Natural killer cell (primary cell): ENCODE results near the gene HSPG2. TPM values are rescaled to one million over a fixed set of nuclear protein-coding genes. Genes with fewer than 3 reads are reported as not detected.

Experiments used
- ATAC-seq, 3 donors: fragments of 150-1000 bp in 2 of 3; fragments of 200-7000 bp in 1 of 3; cut with Tn5 transposase; 1 replicate in 1 of 3; 2 replicates in 2 of 3; pipeline ENCODE4 v1.10.0; 2021; ENCODE audit warnings: mild to moderate bottlenecking in 2 of 3, moderate library complexity in 2 of 3
- DNase-seq, 2 donors: peaks; one replicate each; pipeline versions ENCODE4 v3.0.0 to v3.0.0-alpha.2; 2013 to 2021; ENCODE audit warnings: mixed read lengths in 1 of 2
- H3K27ac ChIP-seq: one replicate; pipeline ENCODE4 v1.5.1; 2013; ENCODE audit warnings: mild to moderate bottlenecking, low read length
- H3K27me3 ChIP-seq: one replicate; pipeline ENCODE4 v1.6.1; 2013; ENCODE audit warnings: low read length; ENCODE audit not compliant: control insufficient read depth, insufficient read depth
- H3K36me3 ChIP-seq: one replicate; pipeline ENCODE4 v1.6.1; 2013; ENCODE audit warnings: low read length; ENCODE audit not compliant: control insufficient read depth, insufficient read depth
- H3K4me1 ChIP-seq: one replicate; pipeline ENCODE4 v1.6.1; 2013; ENCODE audit warnings: low read length; ENCODE audit not compliant: control insufficient read depth, insufficient read depth
- H3K4me3 ChIP-seq: one replicate; pipeline ENCODE4 v1.5.1; 2013; ENCODE audit warnings: low read length
- H3K9me3 ChIP-seq: one replicate; pipeline ENCODE4 v1.6.1; 2013; ENCODE audit warnings: low read length; ENCODE audit not compliant: control insufficient read depth, insufficient read depth
- H3K27ac Mint-ChIP-seq, 2 donors: one replicate each; pipeline ENCODE4 v1.8.0; 2022; ENCODE audit warnings: mild to moderate bottlenecking in 2 of 2, mixed read lengths in 2 of 2, moderate library complexity in 1 of 2
- H3K27me3 Mint-ChIP-seq, 2 donors: one replicate each; pipeline ENCODE4 v1.8.0; 2022; ENCODE audit warnings: low read depth in 2 of 2, mixed read lengths in 2 of 2
- H3K36me3 Mint-ChIP-seq: one replicate; pipeline ENCODE4 v1.8.0; 2022; ENCODE audit warnings: mixed read lengths
- H3K4me1 Mint-ChIP-seq, 2 donors: one replicate each; pipeline ENCODE4 v1.8.0; 2022; ENCODE audit warnings: mixed read lengths in 2 of 2
- H3K4me3 Mint-ChIP-seq: one replicate; pipeline ENCODE4 v1.8.0; 2022; ENCODE audit warnings: mild to moderate bottlenecking, moderate library complexity, mixed read lengths
- H3K9me3 Mint-ChIP-seq, 2 donors: one replicate each; pipeline ENCODE4 v1.8.0; 2022; ENCODE audit warnings: mixed read lengths in 2 of 2
- CTCF ChIP-seq: fragments of 200-600 bp; IDR thresholded peaks from one replicate; pipeline ENCODE4 v1.8.0; 2022; ENCODE audit warnings: antibody characterized with exemption
- WGBS: methylation state at CpG from one replicate; pipeline ENCODE4 v1.1.7; 2013; ENCODE audit warnings: missing lambda C conversion rate; ENCODE audit not compliant: insufficient coverage; 5-methylcytosine and 5-hydroxymethylcytosine counted together
- intact Hi-C: fragments of 100-400 bp; cut with micrococcal nuclease; formaldehyde crosslinking; loops from one replicate; pipeline ENCODE4 v1.14.2; 2022
- total RNA-seq, 4 donors: library from RNA; stranded (reverse); fragments of 120-200 nt in 1 of 4; gene quantifications; one replicate each; pipeline versions ENCODE4 v1.2.3 to v1.2.4, GENCODE V29; 2013 to 2022

Gene HSPG2
- total RNA-seq, 3 donors from 2014 or later (not counting 1 experiment from before 2014, with no cell fraction given), result 0.54 to 0.93 (median 0.90) TPM

- no peaks in the 10 kb centered on the region for H3K36me3 Mint-ChIP-seq
- ATAC-seq (no peak), DNase-seq (no peak)
- intact Hi-C loops, result no loop called here
- H3K4me3 ChIP-seq, result no peak overlapping the region
- H3K27me3 ChIP-seq, result no peaks in the 10 kb centered on the region
- 94% methylated on average over 12 of the region's 13 CpGs for WGBS
- peaks cover 7% of the 10 kb centered on the region for H3K9me3 ChIP-seq
- no peak overlapping the region for H3K27ac Mint-ChIP-seq
- no peak for TF ChIP-seq CTCF
- no peaks in the 10 kb centered on the region for H3K4me1 ChIP-seq
- H3K27me3 Mint-ChIP-seq, result no peaks in the 10 kb centered on the region
- H3K36me3 ChIP-seq, result no peaks in the 10 kb centered on the region
- no peaks in the 10 kb centered on the region for H3K4me1 Mint-ChIP-seq
- no peak overlapping the region for H3K27ac ChIP-seq
- no peak overlapping the region for H3K4me3 Mint-ChIP-seq
- peaks cover 0 to 3% of the 10 kb centered on the region in 2 donors for H3K9me3 Mint-ChIP-seq
Observed at GRCh38 chr1:21836729-21837128, 100.4 kb downstream of the HSPG2 start.

GRCh38 chr1:21836010-21836409 is 101.1 kb downstream of the HSPG2 start:
- Histone ChIP-seq H3K4me3 (no peak overlapping the region), H3K27ac (no peak overlapping the region), H3K36me3 (no peaks in the 10 kb centered on the region), H3K4me1 (no peaks in the 10 kb centered on the region), H3K27me3 (no peaks in the 10 kb centered on the region), H3K9me3 (peaks cover 7% of the 10 kb centered on the region)
- 98% methylated on average over 4 of the region's 4 CpGs for WGBS
- peaks cover 0 to 3% of the 10 kb centered on the region in 2 donors for H3K9me3 Mint-ChIP-seq
- no peak overlapping the region for H3K4me3 Mint-ChIP-seq
- ATAC-seq (no peak), DNase-seq (no peak)
- no peaks in the 10 kb centered on the region for H3K27me3 Mint-ChIP-seq
- no peak overlapping the region for H3K27ac Mint-ChIP-seq
- TF ChIP-seq CTCF, result no peak
- no peaks in the 10 kb centered on the region for H3K4me1 Mint-ChIP-seq
- intact Hi-C loops, result no loop called here
- H3K36me3 Mint-ChIP-seq, result no peaks in the 10 kb centered on the region

GRCh38 chr1:21834666-21835065 is 102.4 kb downstream of the HSPG2 start:
- no peak overlapping the region for H3K27ac ChIP-seq
- no peak overlapping the region for H3K27ac Mint-ChIP-seq
- no peak overlapping the region for H3K4me3 ChIP-seq
- no peak for DNase-seq
- no peaks in the 10 kb centered on the region for H3K4me1 ChIP-seq
- peaks cover 7% of the 10 kb centered on the region for H3K9me3 ChIP-seq
- no peaks in the 10 kb centered on the region for H3K36me3 Mint-ChIP-seq
- no peaks in the 10 kb centered on the region for H3K36me3 ChIP-seq
- 96% methylated on average over 15 of the region's 16 CpGs for WGBS
- ATAC-seq, result no peak
- H3K4me1 Mint-ChIP-seq, result no peaks in the 10 kb centered on the region
- intact Hi-C loops, result no loop called here
- H3K27me3 ChIP-seq, result no peaks in the 10 kb centered on the region
- no peak overlapping the region for H3K4me3 Mint-ChIP-seq
- TF ChIP-seq CTCF, result no peak
- H3K9me3 Mint-ChIP-seq, result peaks cover 0 to 3% of the 10 kb centered on the region in 2 donors
- no peaks in the 10 kb centered on the region for H3K27me3 Mint-ChIP-seq

GRCh38 chr1:21834094-21834493 is 103.0 kb downstream of the HSPG2 start:
- peaks cover 0 to 3% of the 10 kb centered on the region in 2 donors for H3K9me3 Mint-ChIP-seq
- no peaks in the 10 kb centered on the region for H3K4me1 ChIP-seq
- ATAC-seq (no peak), DNase-seq (no peak)
- H3K4me1 Mint-ChIP-seq, result no peaks in the 10 kb centered on the region
- H3K9me3 ChIP-seq, result peaks cover 7% of the 10 kb centered on the region
- H3K36me3 ChIP-seq, result no peaks in the 10 kb centered on the region
- H3K27ac Mint-ChIP-seq, result no peak overlapping the region
- no peak for TF ChIP-seq CTCF
- no peak overlapping the region for H3K4me3 Mint-ChIP-seq
- 100% methylated on average over 1 of the region's 1 CpG for WGBS
- no peak overlapping the region for H3K27ac ChIP-seq
- intact Hi-C loops, result no loop called here
- no peaks in the 10 kb centered on the region for H3K36me3 Mint-ChIP-seq
- H3K4me3 ChIP-seq, result no peak overlapping the region
- no peaks in the 10 kb centered on the region for H3K27me3 Mint-ChIP-seq
- H3K27me3 ChIP-seq, result no peaks in the 10 kb centered on the region
